Testis (tissue), 2 donors: ENCODE data around the gene CD244.

Experiments
- POLR2A ChIP-seq: fragments of 450-650 bp; IDR thresholded peaks from one replicate; pipeline ENCODE4 v1.6.1; 2017; ENCODE audit warnings: antibody characterized with exemption, mild to moderate bottlenecking, moderate library complexity
- TF ChIP-seq, protein P1 (sequence below), 3 experiments: fragments of 450-650 bp in 2 of 3; fragments of 200-600 bp in 1 of 3; sonication (generic) in 1 of 3; IDR thresholded peaks; one replicate each; pipeline ENCODE4 v1.5.1; 2016 to 2019; ENCODE audit warnings: antibody characterized with exemption in 3 of 3, mild to moderate bottlenecking in 2 of 3, moderate library complexity in 1 of 3

DNA sequence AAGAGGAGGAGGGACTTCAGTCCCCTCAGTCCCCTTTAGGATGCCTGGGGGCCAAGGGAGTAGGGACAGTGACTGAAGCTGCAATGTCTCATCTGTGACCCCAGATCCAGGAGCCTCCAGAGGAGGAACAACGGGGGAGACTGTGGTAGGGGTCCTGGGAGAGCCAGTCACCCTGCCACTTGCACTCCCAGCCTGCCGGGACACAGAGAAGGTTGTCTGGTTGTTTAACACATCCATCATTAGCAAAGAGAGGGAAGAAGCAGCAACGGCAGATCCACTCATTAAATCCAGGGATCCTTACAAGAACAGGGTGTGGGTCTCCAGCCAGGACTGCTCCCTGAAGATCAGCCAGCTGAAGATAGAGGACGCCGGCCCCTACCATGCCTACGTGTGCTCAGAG, 48.4 kb downstream of the CD244 start:
- TF ChIP-seq, protein P1, sequence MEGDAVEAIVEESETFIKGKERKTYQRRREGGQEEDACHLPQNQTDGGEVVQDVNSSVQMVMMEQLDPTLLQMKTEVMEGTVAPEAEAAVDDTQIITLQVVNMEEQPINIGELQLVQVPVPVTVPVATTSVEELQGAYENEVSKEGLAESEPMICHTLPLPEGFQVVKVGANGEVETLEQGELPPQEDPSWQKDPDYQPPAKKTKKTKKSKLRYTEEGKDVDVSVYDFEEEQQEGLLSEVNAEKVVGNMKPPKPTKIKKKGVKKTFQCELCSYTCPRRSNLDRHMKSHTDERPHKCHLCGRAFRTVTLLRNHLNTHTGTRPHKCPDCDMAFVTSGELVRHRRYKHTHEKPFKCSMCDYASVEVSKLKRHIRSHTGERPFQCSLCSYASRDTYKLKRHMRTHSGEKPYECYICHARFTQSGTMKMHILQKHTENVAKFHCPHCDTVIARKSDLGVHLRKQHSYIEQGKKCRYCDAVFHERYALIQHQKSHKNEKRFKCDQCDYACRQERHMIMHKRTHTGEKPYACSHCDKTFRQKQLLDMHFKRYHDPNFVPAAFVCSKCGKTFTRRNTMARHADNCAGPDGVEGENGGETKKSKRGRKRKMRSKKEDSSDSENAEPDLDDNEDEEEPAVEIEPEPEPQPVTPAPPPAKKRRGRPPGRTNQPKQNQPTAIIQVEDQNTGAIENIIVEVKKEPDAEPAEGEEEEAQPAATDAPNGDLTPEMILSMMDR (IDR thresholded peaks at IDR 0.05), result no peak
- TF ChIP-seq POLR2A, result no peak
